ENCODE measurements around the gene FAM83D. TPM values are rescaled to one million over a fixed set of nuclear protein-coding genes. Genes with fewer than 3 reads are reported as not detected.

Gene FAM83D
- total RNA-seq, 2 experiments from 2014 or later = 11.8 to 14.2 TPM

DNA sequence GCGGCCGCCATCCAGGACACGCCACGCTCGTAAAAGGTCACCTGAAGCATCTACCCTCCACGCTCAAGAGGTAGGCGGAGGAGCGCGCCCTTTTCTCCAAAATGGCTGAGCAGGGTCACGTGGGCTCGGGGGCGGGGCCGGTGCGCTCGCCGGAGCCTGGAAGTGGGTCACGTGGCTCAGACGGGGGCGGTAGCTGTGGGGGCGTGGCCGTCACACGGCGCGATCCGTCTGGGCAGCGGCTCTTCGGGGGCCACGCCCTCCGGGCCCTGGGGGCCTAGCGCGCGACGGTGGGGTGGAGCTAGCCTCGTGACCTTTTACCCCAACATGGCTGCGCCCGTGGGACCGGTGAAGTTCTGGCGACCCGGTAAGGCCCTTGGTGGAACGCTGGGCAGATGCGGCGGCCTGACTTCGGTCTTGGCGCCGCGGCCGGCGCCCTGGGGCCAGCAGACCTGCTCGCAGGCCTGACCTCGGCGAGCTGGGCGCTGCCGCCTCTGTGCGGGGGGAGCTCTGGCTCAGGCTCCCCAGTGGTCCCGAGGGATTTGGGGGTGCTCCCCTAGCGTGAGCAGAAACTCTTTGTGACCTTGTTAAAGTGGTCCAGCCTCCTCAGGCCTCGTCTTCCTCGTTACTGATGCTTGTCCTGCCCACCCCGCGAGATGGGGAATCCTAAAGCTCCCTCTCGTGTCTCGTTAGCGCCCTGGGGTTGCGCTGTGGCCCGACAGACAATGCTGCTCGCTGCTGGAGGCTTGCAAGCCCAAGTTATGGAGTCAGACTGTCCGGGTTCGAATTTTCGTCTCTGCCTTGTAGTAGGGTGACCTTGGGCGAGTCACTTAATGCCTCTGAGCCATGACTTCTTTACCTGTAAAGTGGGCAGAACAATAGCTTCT lies 36.1 kb downstream of the FAM83D start, which contains the start of gene DHX35:
Gene DHX35, plus strand, starts transcription at position 301 of the 884 bp plus-strand sequence. Its CDS starts 24 bp downstream, at position 325.
- DNase-seq = peak; percentile 99
- peaks cover 32% of the 10 kb centered on the region for H3K4me1 Mint-ChIP-seq
- no peaks in the 10 kb centered on the region for H3K9me3 Mint-ChIP-seq
- H3K27me3 Mint-ChIP-seq = no peaks in the 10 kb centered on the region
- H3K36me3 Mint-ChIP-seq = peaks cover 13% of the 10 kb centered on the region
- peak within 1 kb of the TSS; percentile 97 for H3K4me3 Mint-ChIP-seq
- H3K27ac Mint-ChIP-seq = peak within 1 kb of the TSS; percentile 99

DNA sequence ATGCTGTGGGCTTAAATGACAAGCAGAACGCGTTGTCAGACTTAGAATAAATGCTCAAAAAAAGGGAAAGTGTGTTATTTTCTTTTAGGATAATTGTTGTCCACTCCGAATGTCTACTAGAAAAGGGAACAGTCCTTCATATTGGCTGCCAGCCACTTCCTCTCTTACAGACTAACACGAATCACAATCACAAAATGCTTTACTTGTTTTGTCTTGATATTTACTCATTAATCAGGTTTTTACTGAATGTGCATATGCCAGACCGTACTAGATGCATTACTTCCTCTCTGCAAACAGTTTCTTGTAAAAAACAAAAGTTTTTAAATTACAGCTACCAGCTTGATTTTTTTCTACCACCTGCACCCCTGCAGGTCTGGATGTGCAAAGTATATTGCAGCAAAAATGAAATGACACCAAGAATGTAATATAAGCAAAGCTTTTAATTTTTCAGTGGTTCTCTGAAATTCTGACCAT lies 36.7 kb downstream of the FAM83D start:
- Mint-ChIP-seq H3K27me3 (no peaks in the 10 kb centered on the region), H3K4me1 (peaks cover 34% of the 10 kb centered on the region), H3K27ac (peak overlapping the region; percentile 96), H3K4me3 (peak overlapping the region; percentile 97), H3K36me3 (peaks cover 15% of the 10 kb centered on the region), H3K9me3 (no peaks in the 10 kb centered on the region)
- DNase-seq = no peak

DNA sequence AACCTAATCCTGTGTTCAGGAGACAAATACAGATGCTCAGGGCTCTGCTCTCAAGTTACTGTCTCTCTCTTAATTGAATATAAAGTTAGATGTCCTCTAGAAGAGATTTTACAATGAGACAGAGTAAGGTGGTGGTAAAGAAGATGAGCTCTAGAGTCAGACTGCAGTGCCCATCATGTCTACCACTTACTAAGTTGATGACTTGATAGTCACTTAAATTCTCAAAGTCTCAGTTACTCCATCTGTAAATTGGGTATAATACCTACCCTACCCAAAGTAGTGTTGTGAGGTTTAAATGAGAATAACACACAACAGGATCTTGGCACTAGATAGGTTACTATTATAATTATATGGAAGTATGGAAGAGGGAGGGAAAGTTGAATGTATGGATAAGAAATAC lies 37.5 kb downstream of the FAM83D start:
- H3K27me3 Mint-ChIP-seq = no peaks in the 10 kb centered on the region
- H3K27ac Mint-ChIP-seq = no peak overlapping the region
- H3K4me3 Mint-ChIP-seq = no peak overlapping the region
- H3K4me1 Mint-ChIP-seq = peaks cover 34% of the 10 kb centered on the region
- no peaks in the 10 kb centered on the region for H3K9me3 Mint-ChIP-seq
- DNase-seq = no peak
- H3K36me3 Mint-ChIP-seq = peaks cover 16% of the 10 kb centered on the region

DNA sequence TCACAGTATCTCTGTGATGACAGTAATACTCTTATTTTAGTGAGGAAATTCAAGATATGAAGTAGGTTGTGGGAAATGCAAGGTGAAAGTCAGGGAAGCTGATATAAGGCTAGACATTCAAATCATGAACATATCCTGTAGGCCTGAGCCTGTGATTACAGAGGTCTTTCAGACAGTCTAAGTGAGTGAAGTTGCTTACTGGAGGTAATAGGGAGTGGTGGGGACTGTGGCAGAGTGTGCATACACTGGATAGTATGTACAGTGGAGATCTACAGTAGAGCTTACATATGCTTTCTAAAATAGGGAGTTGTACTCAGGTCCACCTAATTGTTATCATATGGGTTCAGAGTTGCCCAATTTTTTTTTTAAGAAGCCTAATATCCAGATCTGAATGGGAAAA lies 39.0 kb downstream of the FAM83D start:
- Mint-ChIP-seq H3K9me3 (no peaks in the 10 kb centered on the region), H3K36me3 (peaks cover 17% of the 10 kb centered on the region), H3K27me3 (no peaks in the 10 kb centered on the region), H3K27ac (no peak overlapping the region), H3K4me3 (no peak overlapping the region), H3K4me1 (peaks cover 34% of the 10 kb centered on the region)
- no peak for DNase-seq

DNA sequence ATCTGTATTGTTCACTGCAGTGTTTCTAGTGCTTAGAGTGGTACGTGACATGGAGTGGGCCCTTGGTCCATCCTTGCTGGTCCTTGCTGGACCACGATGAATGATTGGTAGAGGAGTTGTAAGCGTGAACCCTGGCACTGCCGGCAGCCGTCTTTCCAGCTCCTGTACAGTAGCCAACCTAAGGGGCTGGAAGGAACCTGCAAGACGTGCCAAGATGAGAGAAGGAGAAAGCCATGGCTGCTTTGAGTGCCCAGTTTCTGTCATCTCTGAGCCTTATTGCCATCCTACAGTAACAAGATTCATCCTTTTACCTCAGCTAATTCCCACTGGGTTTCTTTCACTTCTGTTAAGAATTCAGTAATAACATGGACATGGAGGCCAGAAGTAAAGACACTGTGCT lies 41.9 kb downstream of the FAM83D start:
- Mint-ChIP-seq H3K27me3 (no peaks in the 10 kb centered on the region), H3K27ac (no peak overlapping the region), H3K36me3 (peaks cover 14% of the 10 kb centered on the region), H3K4me1 (peaks cover 17% of the 10 kb centered on the region), H3K4me3 (no peak overlapping the region), H3K9me3 (no peaks in the 10 kb centered on the region)
- no peak for DNase-seq

DNA sequence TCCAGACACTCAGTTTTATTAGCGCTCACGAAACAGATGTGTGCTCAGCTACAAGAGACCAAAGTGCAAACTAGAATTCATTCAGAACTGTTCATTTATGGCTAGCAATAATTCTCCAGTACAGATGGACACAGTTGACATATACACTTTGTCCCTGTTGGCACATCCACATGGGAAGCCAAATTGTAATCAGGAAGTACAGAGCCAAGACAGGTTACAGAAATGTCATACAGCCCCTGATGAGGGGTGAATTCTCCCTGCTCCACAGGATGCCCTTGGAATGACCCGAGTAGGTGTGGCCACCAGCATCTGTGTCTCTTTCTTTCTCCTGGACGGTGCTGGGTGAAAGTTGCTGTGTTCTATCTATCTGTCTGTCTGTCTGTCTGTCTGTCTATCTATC lies 43.5 kb downstream of the FAM83D start:
- no peaks in the 10 kb centered on the region for H3K9me3 Mint-ChIP-seq
- H3K27me3 Mint-ChIP-seq = no peaks in the 10 kb centered on the region
- H3K4me1 Mint-ChIP-seq = peaks cover 14% of the 10 kb centered on the region
- no peak for DNase-seq
- no peak overlapping the region for H3K4me3 Mint-ChIP-seq
- H3K36me3 Mint-ChIP-seq = peaks cover 18% of the 10 kb centered on the region
- no peak overlapping the region for H3K27ac Mint-ChIP-seq

DNA sequence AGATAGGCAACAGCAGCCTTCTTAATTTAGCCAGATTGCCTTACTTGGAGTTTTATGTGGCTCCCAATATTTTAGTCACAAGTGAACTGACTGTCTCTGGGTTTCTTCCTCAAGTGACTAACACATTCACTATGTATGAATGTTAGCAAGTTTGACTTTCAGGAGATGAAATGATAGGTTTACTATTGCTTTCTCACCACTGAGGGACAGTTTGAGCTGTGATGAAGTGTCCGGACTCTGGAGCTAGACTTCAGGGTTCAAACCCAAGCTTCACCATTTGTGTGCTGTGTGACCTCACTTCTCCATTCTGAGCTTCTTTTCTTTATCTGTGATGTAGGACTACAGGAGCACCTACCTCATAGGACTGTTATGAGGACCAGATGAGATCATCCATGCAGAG lies 44.1 kb downstream of the FAM83D start:
- no peak overlapping the region for H3K27ac Mint-ChIP-seq
- no peaks in the 10 kb centered on the region for H3K27me3 Mint-ChIP-seq
- H3K36me3 Mint-ChIP-seq = peaks cover 17% of the 10 kb centered on the region
- no peak overlapping the region for H3K4me3 Mint-ChIP-seq
- no peaks in the 10 kb centered on the region for H3K9me3 Mint-ChIP-seq
- H3K4me1 Mint-ChIP-seq = peaks cover 12% of the 10 kb centered on the region
- no peak for DNase-seq

DNA sequence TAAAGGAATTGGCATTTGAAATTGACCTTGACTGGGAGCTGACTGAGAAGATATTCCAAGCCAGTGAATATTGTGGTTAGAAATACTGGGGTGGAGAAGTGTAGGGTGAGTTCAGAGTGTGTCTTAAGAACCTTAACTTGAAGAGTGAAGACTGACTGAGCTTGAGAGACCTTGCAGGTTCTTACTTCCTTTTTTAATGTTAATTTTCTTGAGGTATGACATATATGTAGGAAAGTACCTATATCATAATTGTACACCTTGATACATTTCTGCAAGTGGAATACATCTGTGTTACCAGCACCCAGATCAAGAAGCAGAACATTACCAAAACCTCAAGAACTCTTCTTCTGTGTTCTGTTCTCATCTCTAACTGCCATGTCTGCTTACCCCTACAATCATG lies 46.9 kb downstream of the FAM83D start:
- no peaks in the 10 kb centered on the region for H3K27me3 Mint-ChIP-seq
- no peak overlapping the region for H3K4me3 Mint-ChIP-seq
- no peaks in the 10 kb centered on the region for H3K9me3 Mint-ChIP-seq
- DNase-seq = no peak
- H3K4me1 Mint-ChIP-seq = peaks cover 7% of the 10 kb centered on the region
- no peak overlapping the region for H3K27ac Mint-ChIP-seq
- peaks cover 14% of the 10 kb centered on the region for H3K36me3 Mint-ChIP-seq

DNA sequence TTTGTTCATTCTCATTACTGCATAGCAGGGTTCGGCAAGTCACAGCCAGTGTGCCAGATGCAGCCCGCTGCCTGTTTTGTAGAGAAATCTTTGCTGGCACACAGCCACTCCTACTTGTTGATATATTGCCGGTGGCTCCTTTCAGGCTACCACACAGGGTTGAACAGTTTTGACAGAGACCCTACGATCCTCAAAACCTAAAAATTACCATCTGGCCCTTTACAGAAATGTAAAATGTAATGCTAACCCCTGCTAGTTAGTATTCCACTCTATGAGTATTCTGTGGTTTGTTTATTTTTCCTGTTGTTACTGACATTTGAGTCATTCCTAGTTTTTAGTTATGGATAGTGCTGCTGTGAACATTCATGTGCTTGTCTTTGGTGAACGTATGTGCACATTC lies 47.4 kb downstream of the FAM83D start:
- Mint-ChIP-seq H3K4me1 (peaks cover 7% of the 10 kb centered on the region), H3K9me3 (no peaks in the 10 kb centered on the region), H3K36me3 (peaks cover 14% of the 10 kb centered on the region), H3K27ac (no peak overlapping the region), H3K4me3 (no peak overlapping the region), H3K27me3 (no peaks in the 10 kb centered on the region)
- no peak for DNase-seq

DNA sequence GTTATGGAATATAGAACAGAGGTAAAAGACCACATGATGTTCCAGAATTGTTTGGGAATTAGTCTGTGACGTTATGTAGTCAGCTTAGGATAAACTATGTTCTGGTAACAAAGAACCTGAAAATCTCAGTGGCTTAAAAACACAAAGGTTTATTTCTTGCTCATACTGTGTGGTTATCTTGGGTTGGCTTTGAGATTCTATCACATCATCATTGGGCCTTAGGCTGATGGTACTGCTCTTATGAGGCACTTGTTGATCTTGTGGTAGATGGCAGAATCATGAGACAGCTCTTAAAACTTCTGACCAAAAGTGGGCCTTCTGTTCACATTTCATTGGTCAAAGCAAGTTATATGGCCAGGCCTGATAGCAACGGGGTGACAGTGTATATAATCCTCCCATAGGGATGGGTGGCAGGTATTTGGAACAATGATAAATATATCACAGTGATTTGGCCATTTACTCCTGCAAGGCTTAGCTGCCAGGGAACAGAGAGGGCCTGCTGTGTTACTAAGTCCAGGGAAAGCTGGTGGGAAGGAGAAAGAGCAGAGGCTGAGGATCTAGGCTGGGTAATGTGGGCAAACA lies 49.4 kb downstream of the FAM83D start:
- no peak for DNase-seq
- no peaks in the 10 kb centered on the region for H3K9me3 Mint-ChIP-seq
- H3K4me1 Mint-ChIP-seq = peaks cover 7% of the 10 kb centered on the region
- H3K4me3 Mint-ChIP-seq = no peak overlapping the region
- H3K27me3 Mint-ChIP-seq = no peaks in the 10 kb centered on the region
- H3K27ac Mint-ChIP-seq = no peak overlapping the region
- H3K36me3 Mint-ChIP-seq = peaks cover 9% of the 10 kb centered on the region

DNA sequence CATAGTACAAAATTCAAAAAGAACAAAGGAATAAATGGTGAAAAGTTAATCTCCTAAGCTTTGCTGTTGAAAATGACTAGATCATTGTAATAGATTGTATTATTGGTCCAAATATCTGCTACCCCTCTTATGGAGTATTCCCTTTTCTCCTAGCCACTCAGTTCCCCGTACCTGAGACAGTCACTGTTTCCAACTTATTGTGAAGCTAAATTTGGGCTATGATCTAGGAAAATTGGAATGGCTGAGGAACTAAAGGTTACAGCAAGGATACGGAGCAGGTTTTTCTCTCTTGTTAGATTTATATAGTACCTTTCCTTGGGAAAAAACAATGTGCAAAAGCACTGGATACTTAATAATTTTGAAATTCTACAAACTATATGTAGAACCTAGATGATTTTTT lies 53.2 kb downstream of the FAM83D start:
- Mint-ChIP-seq H3K4me1 (peaks cover 2% of the 10 kb centered on the region), H3K36me3 (peaks cover 6% of the 10 kb centered on the region), H3K27ac (no peak overlapping the region), H3K9me3 (no peaks in the 10 kb centered on the region), H3K4me3 (no peak overlapping the region), H3K27me3 (no peaks in the 10 kb centered on the region)
- DNase-seq = no peak

DNA sequence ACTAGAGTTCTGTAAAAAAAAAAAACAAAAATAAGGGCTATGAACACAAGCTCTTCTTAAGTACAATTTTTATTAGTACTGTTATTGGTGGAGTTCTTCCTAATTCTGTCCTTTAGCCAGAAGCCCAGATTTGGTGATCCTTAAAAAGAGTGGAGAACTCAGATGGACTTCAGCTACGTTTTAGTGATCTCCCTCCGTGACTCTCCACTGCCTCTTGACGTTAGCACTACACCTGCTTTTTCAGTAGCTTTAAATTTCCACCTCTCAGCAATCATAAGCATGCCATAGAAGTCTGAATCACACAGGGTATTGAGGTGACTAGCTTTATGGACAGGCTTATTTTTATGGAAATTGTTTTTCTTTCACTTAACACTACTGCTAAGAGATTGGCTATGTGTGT lies 53.6 kb downstream of the FAM83D start:
- H3K27me3 Mint-ChIP-seq = no peaks in the 10 kb centered on the region
- H3K36me3 Mint-ChIP-seq = peaks cover 5% of the 10 kb centered on the region
- H3K9me3 Mint-ChIP-seq = no peaks in the 10 kb centered on the region
- no peak overlapping the region for H3K4me3 Mint-ChIP-seq
- H3K4me1 Mint-ChIP-seq = peaks cover under 1% of the 10 kb centered on the region
- H3K27ac Mint-ChIP-seq = no peak overlapping the region
- no peak for DNase-seq

DNA sequence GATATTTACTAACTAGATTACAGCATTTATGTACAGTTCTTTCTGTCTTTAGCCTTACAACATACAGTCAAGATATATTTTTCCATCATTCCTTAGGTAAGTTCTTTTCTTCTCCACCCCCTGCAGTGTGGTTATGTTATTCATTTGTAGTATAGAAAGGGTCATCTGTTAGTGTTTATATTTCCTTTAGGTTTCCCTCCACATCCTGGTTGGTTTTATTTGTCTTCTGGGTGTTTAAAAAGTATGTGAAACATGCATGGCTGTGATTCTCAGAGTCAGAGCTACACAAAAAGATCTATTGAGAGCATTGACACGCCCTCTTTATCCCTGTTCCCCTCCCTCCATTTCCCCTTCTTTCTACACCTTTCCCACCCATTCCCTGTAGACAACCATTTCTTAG lies 56.1 kb downstream of the FAM83D start:
- Mint-ChIP-seq H3K27ac (no peak overlapping the region), H3K4me1 (peaks cover 9% of the 10 kb centered on the region), H3K9me3 (no peaks in the 10 kb centered on the region), H3K4me3 (no peak overlapping the region), H3K27me3 (no peaks in the 10 kb centered on the region), H3K36me3 (peaks cover 6% of the 10 kb centered on the region)
- DNase-seq = no peak

DNA sequence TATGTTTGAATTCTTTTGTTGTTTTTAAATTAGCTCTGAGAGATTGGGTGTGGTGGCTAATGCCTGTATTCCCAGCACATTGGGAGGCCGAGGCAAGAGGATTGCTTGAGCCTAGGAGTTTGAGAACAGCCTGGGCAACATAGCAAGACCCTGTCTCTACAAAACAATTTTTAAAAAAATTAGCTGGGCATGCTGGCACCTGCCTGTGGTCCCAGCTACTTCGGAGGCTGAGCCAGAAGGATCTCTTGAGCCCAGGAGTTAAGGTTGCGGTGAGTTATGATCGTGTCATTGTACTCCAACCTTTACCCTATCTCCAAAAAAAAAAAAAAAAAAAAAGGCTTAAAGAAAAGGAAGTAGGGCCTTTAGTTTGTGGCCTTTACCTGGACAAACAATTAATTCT lies 58.8 kb downstream of the FAM83D start:
- H3K4me1 Mint-ChIP-seq = peaks cover 16% of the 10 kb centered on the region
- H3K36me3 Mint-ChIP-seq = peaks cover 18% of the 10 kb centered on the region
- H3K27me3 Mint-ChIP-seq = no peaks in the 10 kb centered on the region
- no peaks in the 10 kb centered on the region for H3K9me3 Mint-ChIP-seq
- DNase-seq = no peak
- no peak overlapping the region for H3K27ac Mint-ChIP-seq
- H3K4me3 Mint-ChIP-seq = no peak overlapping the region

DNA sequence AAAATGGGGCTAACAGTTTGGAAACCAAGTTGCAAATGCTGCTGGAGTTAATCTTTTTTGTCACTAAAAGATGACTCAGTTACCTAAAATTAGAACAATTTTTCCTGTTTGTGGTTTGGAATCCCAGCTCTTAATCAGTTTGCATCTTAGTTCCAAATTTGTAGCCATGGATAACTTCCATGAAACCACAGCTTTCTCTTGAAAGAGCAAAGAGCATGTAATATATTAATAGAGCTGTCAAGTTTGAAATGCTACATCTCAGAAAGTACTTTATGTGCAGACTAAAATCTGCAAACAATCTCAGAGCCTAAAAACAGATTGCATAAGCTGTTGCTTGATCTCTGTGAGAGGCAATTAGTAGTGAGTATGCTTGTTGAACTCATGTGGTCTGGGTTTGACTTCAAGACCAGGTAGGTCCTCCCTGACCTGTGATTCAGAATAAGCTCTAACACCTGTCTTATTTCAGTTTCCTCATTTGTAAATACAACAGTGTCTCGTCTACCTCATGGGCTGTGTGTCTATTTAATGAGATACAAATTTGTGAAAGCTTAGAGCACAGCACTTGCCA lies 59.5 kb downstream of the FAM83D start:
- no peak for DNase-seq
- Mint-ChIP-seq H3K36me3 (peaks cover 18% of the 10 kb centered on the region), H3K27ac (no peak overlapping the region), H3K9me3 (no peaks in the 10 kb centered on the region), H3K27me3 (no peaks in the 10 kb centered on the region), H3K4me1 (peaks cover 16% of the 10 kb centered on the region), H3K4me3 (no peak overlapping the region)

Measured in activated naive CD8-positive, alpha-beta T cell treated with anti-CD3 and anti-CD28 coated beads for 36 hours (primary cell).